HG03064 (cell line): Measurements from ENCODE around the gene PSG6.
"Not testable (repeated sequence)": the region's sequence is repeated elsewhere in the genome, so short reads cannot be mapped to it uniquely, and the experiment has no call there.

ENCODE experiments used
- ATAC-seq: cut with Tn5 transposase; IDR thresholded peaks from one replicate; pipeline ENCODE4 v1.9.1; 2021; ENCODE audit warnings: low read depth; ENCODE audit not compliant: unreplicated experiment

Gene PSG6

DNA sequence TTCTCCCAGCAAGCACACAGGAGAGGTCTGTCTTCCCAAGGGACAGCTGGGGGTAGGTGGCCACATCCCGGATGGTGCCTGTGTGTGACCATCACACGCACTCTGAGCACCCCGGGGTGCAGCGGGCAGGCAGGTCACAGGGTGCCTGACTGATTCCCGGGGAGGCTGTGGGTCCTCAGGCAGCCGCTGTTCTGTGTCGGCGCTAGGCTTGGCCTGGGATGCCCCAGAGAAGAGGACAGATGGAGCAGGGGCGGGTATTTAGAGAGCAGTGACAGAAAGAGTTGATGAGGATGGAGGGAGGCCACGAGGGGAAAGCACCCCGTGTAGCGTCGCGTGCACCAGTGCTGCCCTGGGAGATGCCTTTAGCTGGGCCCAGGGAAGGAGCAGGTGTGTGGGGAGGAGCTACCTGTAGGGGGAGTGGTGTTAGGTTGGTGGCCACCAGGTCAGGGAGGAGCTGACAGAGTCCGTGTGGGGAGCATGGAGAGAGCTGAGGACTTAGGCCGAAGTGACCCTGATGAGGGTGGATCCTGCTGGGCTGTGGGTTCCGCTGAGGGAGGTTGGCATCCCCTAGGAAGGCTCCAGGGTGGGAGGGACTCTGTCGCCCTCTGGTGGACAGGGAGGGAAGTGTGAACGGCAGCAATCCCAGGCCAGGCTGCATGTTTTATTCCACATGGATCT lies 60.7 kb downstream of the PSG6 start:
- ATAC-seq = not testable (repeated sequence)

DNA sequence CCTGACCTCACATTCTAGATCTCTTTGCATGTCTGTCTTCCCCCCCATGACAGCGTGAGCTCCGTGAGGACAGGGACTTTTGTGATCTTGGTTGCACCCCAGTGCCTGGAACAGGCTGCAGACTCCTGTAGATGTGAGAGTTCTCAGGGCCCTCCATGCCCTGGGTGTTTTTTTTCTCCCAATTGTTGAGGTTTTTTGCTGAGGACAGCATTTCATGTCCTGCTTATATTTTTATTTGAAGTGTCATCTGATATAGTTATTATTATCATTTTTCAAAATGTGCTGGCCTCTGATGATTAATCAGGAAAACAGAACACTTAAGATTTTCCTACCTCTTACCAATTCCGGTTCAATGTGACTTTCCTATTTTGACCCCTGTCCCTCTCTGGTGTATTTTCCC lies 62.9 kb downstream of the PSG6 start:
- ATAC-seq = not testable (repeated sequence)

DNA sequence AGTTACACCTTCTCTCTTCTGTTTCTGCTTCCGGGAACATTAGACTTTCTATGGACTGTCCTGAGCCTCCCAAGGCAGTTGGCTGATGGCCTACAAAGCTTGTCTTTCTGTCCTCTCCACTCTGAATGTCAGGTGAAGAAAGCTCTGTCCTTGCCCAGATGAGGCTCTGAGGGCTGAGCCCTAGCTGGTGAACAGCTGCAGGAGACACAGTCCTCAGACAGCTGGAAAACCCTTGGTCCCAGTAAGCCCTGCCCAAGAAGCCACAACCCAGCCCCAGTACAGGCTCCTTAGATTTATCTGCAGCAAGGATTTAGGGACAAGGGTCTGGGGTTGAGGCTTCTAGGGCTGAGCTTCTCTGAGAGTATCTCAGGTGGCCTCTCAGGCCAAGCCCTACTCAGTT lies 64.5 kb downstream of the PSG6 start:
- not testable (repeated sequence) for ATAC-seq

DNA sequence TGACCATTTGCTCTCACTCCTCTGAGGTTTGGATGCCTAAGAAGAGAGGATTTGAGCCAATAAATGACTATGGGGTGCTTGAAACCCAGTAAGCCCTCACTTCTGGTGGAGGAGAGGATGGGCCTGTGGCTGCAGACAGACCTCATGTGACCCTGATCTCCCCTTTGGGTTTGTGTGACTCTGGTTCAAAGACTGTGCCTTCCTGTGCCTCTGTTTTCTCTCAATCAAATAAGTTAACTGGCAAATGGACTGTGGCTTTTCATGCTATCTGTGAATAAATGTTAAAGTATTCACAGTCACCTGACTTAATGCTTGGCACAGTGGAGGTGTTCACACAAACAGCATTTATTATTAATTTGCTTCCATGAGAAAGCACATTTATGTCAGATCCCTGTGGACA lies 64.9 kb downstream of the PSG6 start:
- ATAC-seq = not testable (repeated sequence)
